ENCODE measurements around the gene PROCA1. TPM values are rescaled to one million over a fixed set of nuclear protein-coding genes. Genes with fewer than 3 reads are reported as not detected.

Gene PROCA1
- total RNA-seq, 2 donors from 2014 or later = 1.2 to 2.1 TPM

DNA sequence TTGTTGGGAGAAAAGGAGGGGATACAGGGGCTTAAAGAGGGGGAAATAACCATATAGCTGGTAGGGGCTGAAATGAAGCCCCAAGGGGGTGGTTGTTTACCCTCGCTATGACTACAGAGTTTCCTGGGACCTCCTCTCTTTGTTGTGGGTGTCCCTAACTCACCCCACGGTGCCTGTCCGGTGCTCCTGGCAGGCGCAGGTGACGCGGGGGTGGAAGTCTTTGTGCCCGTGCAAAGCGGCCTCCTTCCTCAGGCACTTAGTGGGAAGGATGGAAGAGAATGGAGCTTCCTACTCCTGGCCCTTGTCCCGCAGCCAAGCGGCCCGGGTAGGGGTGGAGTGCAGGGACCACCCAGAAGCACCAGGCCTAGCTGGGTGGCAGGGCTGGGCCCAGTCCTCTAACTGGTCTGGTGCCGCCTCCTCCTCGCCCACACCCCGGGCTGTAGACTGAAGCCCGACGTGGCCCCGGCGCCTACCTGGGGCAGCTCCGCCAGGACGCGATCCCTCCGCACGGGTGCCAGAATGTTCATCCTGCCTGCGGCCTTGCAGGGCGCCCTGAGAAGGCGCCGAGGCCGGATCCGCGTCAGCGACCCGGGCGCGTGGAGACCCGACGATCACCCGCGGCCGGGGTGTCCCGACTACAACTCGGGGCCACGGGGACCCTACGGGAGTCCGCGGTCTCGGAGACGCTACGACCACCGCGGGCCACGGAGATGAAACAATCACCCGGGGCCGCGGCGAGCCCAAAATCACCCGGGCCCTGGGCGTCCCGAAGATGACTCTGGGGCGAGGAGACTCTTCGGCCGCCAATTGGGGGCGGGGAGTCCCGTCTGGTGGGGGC is 5.3 kb upstream of the PROCA1 start:
- no peak for DNase-seq (ENCODE audit: low spot score)
- intact Hi-C loops (cut with DNase I) = no loop called here

GRCh38 chr17:28715217-28715616 is 3.5 kb upstream of the PROCA1 start:
- intact Hi-C loops (cut with DNase I) = no loop called here
- DNase-seq (ENCODE audit: low spot score) = no peak

- no peak for DNase-seq (ENCODE audit: low spot score)
- intact Hi-C loops (cut with DNase I) = no loop called here
Measured at GRCh38 chr17:28714281-28714680, 2.6 kb upstream of the PROCA1 start.

DNA sequence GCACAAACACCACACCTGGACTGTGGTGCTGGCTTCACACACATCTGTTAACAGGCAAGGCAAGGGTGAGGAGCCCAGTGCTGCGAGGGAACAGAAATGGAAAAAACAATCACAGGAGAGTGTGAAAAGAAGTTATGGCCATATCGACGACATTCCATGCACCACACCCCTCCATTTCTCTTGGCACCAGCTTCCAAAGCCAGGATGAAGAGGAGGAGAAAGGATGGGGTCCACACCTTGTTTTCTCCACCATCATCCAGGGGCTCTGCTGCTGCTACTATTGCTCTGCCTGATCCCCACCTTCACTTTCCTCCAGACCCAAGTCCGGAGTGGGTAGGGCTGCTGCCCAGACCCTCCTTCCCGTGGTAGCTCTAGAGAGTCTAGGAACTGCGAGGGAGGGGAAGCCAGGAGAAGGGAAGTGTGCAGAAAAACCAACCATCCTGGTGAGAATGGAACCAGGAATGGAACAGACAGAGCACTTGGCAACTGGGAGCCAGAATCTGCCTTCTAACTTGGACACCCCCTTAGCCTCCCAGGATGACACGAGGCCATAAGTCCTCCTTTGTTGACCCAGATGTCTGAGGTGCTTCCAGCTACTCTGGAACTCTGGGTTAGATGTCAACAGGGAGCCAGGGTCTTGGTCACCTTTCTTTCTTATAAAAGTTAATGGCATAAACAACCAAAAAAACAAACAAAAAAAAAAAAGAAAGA is 1.2 kb upstream of the PROCA1 start:
- intact Hi-C loops (cut with DNase I) = no loop called here
- no peak for DNase-seq (ENCODE audit: low spot score)

DNA sequence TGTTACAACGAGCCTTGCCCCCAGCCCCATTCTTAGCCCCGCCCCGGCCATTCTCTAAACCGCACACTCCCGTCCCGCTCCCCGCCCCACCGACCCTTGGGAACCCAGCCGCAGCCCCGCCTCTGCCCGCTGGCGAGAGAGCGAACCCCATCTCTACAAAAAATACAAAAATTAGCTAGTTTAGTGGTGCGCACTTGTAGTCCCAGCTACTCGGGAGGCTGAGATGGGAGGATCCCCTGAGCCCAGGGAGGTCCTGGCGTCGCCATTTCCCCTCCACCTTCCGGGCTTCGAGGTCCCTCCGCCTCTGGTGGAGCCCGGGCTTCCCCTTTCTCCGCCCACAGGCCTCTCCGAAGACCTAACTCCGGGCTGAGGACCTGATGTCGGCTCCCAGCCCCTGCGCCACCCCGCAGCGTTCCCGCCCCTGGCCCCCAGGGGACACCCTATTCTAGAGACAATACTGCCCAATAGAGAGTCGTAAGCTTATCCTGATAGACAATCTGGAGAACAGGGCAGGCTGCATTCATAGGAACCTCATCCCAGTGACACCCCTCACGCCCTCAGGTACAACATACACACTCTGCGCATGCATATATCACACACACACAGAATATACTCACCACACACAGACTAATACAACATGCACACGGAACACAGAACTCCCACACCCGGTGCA is 480 bp upstream of the PROCA1 start:
- intact Hi-C loops (cut with DNase I) = no loop called here
- no peak for DNase-seq (ENCODE audit: low spot score)

- intact Hi-C loops (cut with DNase I) = no loop called here
- peak; percentile 96 for DNase-seq (ENCODE audit: low spot score)
Measured at GRCh38 chr17:28710861-28711722, 596 bp downstream of the PROCA1 start.

GRCh38 chr17:28707339-28707720 is 4.4 kb downstream of the PROCA1 start:
- intact Hi-C loops (cut with DNase I) = no loop called here
- DNase-seq (ENCODE audit: low spot score) = no peak

- intact Hi-C loops (cut with DNase I) = no loop called here
Measured at GRCh38 chr17:28706471-28707338, 5.0 kb downstream of the PROCA1 start.

DNA sequence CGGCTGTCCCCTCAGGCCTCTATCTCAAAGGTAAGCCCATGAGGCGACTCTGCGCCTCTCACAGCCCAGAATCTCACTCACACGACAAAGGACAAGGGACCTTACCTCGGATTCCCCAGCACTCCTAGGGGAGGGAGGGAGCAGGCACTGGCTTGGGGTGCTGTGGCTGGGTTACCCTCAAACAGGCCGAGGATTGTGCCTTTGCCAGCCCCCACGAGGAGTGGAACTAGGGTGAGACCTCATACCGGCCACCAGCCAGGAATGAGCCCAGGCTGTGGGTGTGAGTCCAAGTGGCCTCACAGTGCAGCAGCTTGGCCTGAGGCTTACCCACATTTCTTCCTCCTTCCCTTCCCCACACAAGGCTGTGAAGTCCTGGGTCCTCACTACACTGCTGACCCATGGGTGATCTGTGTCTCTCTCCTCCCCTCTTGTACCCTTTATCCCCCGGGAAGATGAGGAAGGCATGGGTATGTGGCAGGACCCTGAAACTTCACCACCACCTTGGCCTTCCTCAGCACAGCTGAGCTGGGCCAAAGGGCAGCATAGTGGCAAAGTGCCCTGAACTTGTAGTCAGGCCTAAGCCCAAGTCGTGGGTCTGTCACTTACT is 5.9 kb downstream of the PROCA1 start:
- intact Hi-C loops (cut with DNase I) = no loop called here

More at GRCh38 chr17:28706471-28707338, 5.0 kb downstream of the PROCA1 start:
- no peak for DNase-seq (ENCODE audit: low spot score)

GRCh38 chr17:28705074-28705659 is 6.5 kb downstream of the PROCA1 start:
- no peak for DNase-seq (ENCODE audit: low spot score)
- intact Hi-C loops (cut with DNase I) = no loop called here

More for the DNA sequence above, 5.9 kb downstream of the PROCA1 start:
- no peak for DNase-seq (ENCODE audit: low spot score)

DNA sequence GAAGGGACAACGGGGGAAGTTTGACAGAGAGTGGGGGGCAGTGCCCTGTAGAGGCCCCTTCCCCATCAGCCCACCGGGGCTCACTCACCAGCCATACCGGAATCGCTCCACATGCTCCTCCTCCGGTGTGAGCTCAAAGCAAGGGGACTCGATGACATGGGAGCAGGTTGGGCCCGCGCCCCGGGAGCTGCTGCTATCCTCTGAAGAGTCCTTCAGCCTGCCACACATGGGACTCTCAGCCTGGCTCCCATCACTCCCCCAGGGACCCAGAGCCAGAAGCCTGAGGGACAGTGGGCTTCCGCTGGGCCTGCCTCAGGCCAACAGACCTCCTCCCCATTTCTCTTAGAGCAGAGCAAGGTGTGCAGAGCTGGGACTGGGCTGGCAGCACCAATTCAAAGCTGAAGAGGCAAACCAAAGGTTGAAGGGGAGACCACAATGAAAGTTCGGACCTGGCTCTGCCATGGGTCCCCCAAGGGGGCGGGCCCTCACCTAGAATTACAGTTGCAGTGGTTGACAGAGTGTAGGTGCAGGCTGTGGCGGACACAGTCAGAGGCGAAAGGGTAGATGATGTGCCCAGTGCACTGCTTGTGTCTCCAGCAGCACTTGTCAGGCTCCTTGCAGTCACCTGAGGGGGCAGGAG is 7.3 kb downstream of the PROCA1 start:
- DNase-seq (ENCODE audit: low spot score) = no peak
- intact Hi-C loops (cut with DNase I) = no loop called here

- no peak for DNase-seq (ENCODE audit: low spot score)
- intact Hi-C loops (cut with DNase I) = no loop called here
Measured at GRCh38 chr17:28703552-28704218, 8.0 kb downstream of the PROCA1 start.

DNA sequence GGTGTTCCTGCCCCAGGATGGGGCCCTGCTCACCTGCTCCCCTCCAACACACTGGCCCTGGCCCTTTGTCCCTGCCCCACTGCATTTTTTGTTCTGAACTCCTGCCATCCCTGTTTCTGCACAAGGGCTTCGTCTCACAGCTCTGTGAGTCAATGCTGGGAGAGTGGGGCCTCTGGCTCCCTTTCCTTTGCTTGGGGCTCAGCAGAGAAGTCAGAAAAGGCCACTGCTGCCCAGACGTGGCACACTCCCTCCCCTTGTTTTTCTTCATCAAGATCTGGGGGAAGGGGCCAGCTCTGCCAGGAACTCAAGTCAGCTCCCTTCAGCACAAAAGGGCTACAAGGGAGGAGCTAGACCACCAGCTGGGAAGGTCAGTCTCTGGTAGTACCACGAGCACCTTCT is 8.9 kb downstream of the PROCA1 start:
- intact Hi-C loops (cut with DNase I) = no loop called here
- DNase-seq (ENCODE audit: low spot score) = no peak

DNA sequence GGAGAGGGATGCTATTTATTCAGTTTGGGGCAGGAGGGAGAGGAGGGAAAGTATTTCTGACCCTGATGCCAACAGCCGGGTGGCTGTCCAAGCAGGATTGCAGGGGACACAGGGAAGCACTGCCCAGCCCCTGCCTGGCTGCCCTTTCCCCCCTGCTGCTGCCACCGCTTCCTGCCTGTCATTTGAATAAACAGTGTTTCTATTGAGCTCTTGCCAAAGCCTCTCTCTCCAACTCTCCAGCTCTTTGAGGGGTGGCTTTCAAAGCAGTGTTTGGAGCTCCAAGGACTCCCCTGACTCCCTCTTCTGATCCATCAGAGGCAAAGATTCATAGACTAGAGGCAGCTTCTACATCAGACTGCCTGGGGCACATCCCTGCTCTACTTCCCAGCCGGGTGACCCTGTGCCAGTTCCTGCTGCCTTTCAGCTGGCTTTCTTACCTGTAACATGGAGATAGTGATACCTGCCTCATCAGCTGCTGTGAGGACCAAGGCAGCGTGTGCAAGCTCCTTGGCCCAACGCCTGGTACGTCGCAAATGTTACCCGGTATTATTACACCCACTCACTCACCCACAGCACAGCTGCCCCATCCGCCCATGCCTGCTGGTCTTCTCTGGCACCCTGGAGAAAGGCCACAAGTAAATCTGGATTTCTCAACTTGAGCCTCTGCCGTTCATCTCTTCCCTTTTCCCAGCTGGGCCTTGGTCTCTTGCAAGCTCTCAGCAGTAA is 9.5 kb downstream of the PROCA1 start:
- intact Hi-C loops (cut with DNase I) = no loop called here
- DNase-seq (ENCODE audit: low spot score) = no peak

GRCh38 chr17:28700830-28701492 is 10.7 kb downstream of the PROCA1 start:
- intact Hi-C loops (cut with DNase I) = no loop called here

More at GRCh38 chr17:28700830-28701492, 10.7 kb downstream of the PROCA1 start:
- no peak for DNase-seq (ENCODE audit: low spot score)
